HepG2 (cell line): Measurements from ENCODE around the gene FYB2. TPM values are rescaled to one million over a fixed set of nuclear protein-coding genes. Genes with fewer than 3 reads are reported as not detected.

Experiments
- ARID2 ChIP-seq: sonication (generic); formaldehyde crosslinking; IDR thresholded peaks from 2 replicates; pipeline ENCODE4 v1.8.1; 2022; ENCODE audit warnings: mild to moderate bottlenecking, missing genetic modification reagents, borderline replicate concordance
- ATM ChIP-seq: fragments of 450-650 bp; IDR thresholded peaks from 2 replicates; pipeline ENCODE4 v1.7.1; 2017; ENCODE audit warnings: mild to moderate bottlenecking, borderline replicate concordance
- ESRRA ChIP-seq: sonication (generic); formaldehyde crosslinking; IDR thresholded peaks from 2 replicates; pipeline ENCODE4 v1.5.1; 2020; ENCODE audit warnings: mild to moderate bottlenecking, low read depth, missing genetic modification reagents
- FOXP1 ChIP-seq, 2 experiments: fragments of 450-650 bp in 1 of 2; IDR thresholded peaks; 2 replicates each; pipeline ENCODE4 v1.6.1; 2017 to 2018; ENCODE audit warnings: antibody characterized with exemption in 1 of 2
- GATA4 ChIP-seq: sonication (generic); IDR thresholded peaks from 2 replicates; pipeline ENCODE4 v1.6.1; 2016; ENCODE audit warnings: antibody characterized with exemption, low read depth, borderline replicate concordance
- HES4 ChIP-seq: sonication (generic); formaldehyde crosslinking; IDR thresholded peaks from 2 replicates; pipeline ENCODE4 v1.9.0; 2021; ENCODE audit warnings: mild to moderate bottlenecking, missing genetic modification reagents, borderline replicate concordance
- HINFP ChIP-seq: sonication (generic); formaldehyde crosslinking; IDR thresholded peaks from 2 replicates; pipeline ENCODE4 v1.4.0; 2020; ENCODE audit warnings: low read depth, mild to moderate bottlenecking, missing genetic modification reagents
- HNF4A ChIP-seq: sonication (generic); formaldehyde crosslinking; IDR thresholded peaks from 2 replicates; pipeline ENCODE4 v1.4.0; 2020; ENCODE audit warnings: missing genetic modification reagents
- IRF2 ChIP-seq: IDR thresholded peaks from 2 replicates; pipeline ENCODE4 v1.6.1; 2018; ENCODE audit warnings: missing genetic modification reagents, missing compliant biosample characterization
- KDM2A ChIP-seq: sonication (generic); formaldehyde crosslinking; IDR thresholded peaks from 2 replicates; pipeline ENCODE4 v1.4.0; 2020; ENCODE audit warnings: low read depth, missing genetic modification reagents, borderline replicate concordance
- LRRFIP1 ChIP-seq: sonication (generic); formaldehyde crosslinking; conservative IDR thresholded peaks from 2 replicates; pipeline ENCODE4 v1.4.0; 2020; ENCODE audit warnings: missing genetic modification reagents
- MZF1 ChIP-seq: sonication (generic); formaldehyde crosslinking; IDR thresholded peaks from 2 replicates; pipeline ENCODE4 v1.8.1; 2023; ENCODE audit warnings: mild to moderate bottlenecking, missing genetic modification reagents, borderline replicate concordance
- NCOR1 ChIP-seq: fragments of 200-600 bp; sonication (generic); IDR thresholded peaks from 2 replicates; pipeline ENCODE4 v1.7.0; 2017; ENCODE audit warnings: antibody characterized with exemption, low read length, borderline replicate concordance
- NR2F6 ChIP-seq, 2 experiments: IDR thresholded peaks; 2 replicates each; pipeline ENCODE4 v1.6.1; 2016; ENCODE audit warnings: antibody characterized with exemption in 1 of 2, mild to moderate bottlenecking in 1 of 2
- POLR2G ChIP-seq: fragments of 200-400 bp; formaldehyde crosslinking; IDR thresholded peaks from 2 replicates; pipeline ENCODE4 v1.6.1; 2018; ENCODE audit warnings: mild to moderate bottlenecking, low read depth, low read length, moderate library complexity
- ZFAT ChIP-seq: sonication (generic); formaldehyde crosslinking; conservative IDR thresholded peaks from 2 replicates; pipeline ENCODE4 v1.8.1; 2023; ENCODE audit warnings: missing genetic modification reagents, inconsistent platforms
- ZNF335 ChIP-seq: sonication (generic); formaldehyde crosslinking; IDR thresholded peaks from 2 replicates; pipeline ENCODE4 v1.4.0; 2020; ENCODE audit warnings: missing genetic modification reagents
- ZSCAN22 ChIP-seq: sonication (generic); formaldehyde crosslinking; IDR thresholded peaks from 2 replicates; pipeline ENCODE4 v1.4.0; 2020; ENCODE audit warnings: mild to moderate bottlenecking, missing genetic modification reagents
- polyA plus RNA-seq, 8 experiments: library from polyadenylated mRNA; depleted of rRNA in 3 of 8; stranded (reverse) in 7 of 8; unstranded in 1 of 8; fragments of >200 nt; fragmentation: Illumina TruSeq in 4 of 8; extraction: Trizol in 4 of 8; gene quantifications; 2 replicates each; pipeline versions ENCODE4 v1.2.1 to v1.2.3, GENCODE V29; 2011 to 2016; ENCODE audit warnings: low read depth in 4 of 8, missing spikeins in 1 of 8, mixed read lengths in 1 of 8; ENCODE audit not compliant: insufficient read depth in 1 of 8
- total RNA-seq, 5 experiments: library from RNA; depleted of rRNA; stranded (reverse); fragments of >200 nt; fragmentation: Illumina TruSeq; extraction: Trizol; gene quantifications; 2 replicates each; pipeline ENCODE4 v1.2.3, GENCODE V29; 2016; ENCODE audit warnings: low read depth in 1 of 5
- TF ChIP-seq, protein P1 (sequence below): conservative IDR thresholded peaks from 2 replicates; pipeline ENCODE4 v1.6.1; 2018; ENCODE audit warnings: missing genetic modification reagents
- TF ChIP-seq, protein P2 (sequence below): sonication (generic); formaldehyde crosslinking; IDR thresholded peaks from 2 replicates; pipeline ENCODE4 v1.8.1; 2023; ENCODE audit warnings: missing genetic modification reagents, mild to moderate bottlenecking, borderline replicate concordance
- TF ChIP-seq, protein P3 (sequence below): sonication (generic); formaldehyde crosslinking; IDR thresholded peaks from 2 replicates; pipeline ENCODE4 v1.4.0; 2020; ENCODE audit warnings: missing genetic modification reagents

Gene FYB2
- total and polyA plus RNA-seq, 2 of the 13 experiments (the other 11 are each of a cell fraction or from before 2014, with no cell fraction given), result 1.2 to 2.7 TPM

DNA sequence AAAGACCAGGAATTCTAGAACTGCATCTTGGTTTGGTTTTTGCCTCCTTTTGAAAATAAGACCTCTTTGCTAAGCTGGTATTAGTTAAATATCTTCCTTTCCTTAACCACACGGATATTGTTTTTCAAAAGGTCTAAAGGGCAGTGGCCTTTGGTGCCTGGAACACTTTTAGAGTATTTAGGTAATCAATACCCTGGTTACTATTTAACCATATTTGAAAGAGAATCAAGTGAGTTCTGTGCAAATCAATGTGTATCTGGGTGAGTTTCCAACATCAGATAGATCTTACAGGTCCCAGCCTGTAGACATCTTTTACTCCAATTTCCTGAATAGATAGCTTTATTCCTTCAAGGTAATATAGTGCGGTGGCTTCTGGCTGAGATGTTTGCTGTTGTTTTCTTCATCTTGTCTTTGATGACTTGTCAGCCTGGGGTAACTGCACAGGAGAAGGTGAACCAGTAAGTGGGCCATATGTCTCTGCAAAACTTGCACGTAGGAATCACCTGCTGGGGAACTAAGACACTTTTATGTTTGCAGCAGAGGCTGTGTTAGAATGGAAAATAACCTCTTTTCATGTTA is 35.4 kb upstream of the FYB2 start, which contains the start of gene C8A (continued):
- TF ChIP-seq, protein P1, sequence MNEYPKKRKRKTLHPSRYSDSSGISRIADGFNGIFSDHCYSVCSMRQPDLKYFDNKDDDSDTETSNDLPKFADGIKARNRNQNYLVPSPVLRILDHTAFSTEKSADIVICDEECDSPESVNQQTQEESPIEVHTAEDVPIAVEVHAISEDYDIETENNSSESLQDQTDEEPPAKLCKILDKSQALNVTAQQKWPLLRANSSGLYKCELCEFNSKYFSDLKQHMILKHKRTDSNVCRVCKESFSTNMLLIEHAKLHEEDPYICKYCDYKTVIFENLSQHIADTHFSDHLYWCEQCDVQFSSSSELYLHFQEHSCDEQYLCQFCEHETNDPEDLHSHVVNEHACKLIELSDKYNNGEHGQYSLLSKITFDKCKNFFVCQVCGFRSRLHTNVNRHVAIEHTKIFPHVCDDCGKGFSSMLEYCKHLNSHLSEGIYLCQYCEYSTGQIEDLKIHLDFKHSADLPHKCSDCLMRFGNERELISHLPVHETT (CRISPR knock-in tag), result 0 out of 2 replicates have a peak, but pooled peaks have one; percentile 24
- TF ChIP-seq ZSCAN22 (no peak), ATM (no peak), HINFP (CRISPR knock-in tag) (no peak), ZFAT (CRISPR knock-in tag) (no peak), POLR2G (peak; percentile 74), IRF2 (CRISPR knock-in tag) (peak; percentile 61; the same call in 1 of the 2 replicates), LRRFIP1 (no peak), HNF4A (CRISPR knock-in tag) (peak; percentile 92), MZF1 (no peak), HES4 (no peak), ARID2 (CRISPR knock-in tag) (no peak), NCOR1 (peak; percentile 99), GATA4 (peak; percentile 42; the same call in 1 of the 2 replicates), FOXP1 (IDR thresholded peaks at IDR 0.05) (no peak), FOXP1 (CRISPR knock-in tag; IDR thresholded peaks at IDR 0.05) (peak; percentile 70), KDM2A (CRISPR knock-in tag) (no peak), ZNF335 (no peak), ESRRA (CRISPR knock-in tag) (no peak), NR2F6 (IDR thresholded peaks at IDR 0.05) (peak; percentile 99), NR2F6 (CRISPR knock-in tag; IDR thresholded peaks at IDR 0.05) (peak; percentile 97)
- TF ChIP-seq, protein P2, sequence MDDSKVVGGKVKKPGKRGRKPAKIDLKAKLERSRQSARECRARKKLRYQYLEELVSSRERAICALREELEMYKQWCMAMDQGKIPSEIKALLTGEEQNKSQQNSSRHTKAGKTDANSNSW (CRISPR knock-in tag), result no peak
- TF ChIP-seq, protein P3, sequence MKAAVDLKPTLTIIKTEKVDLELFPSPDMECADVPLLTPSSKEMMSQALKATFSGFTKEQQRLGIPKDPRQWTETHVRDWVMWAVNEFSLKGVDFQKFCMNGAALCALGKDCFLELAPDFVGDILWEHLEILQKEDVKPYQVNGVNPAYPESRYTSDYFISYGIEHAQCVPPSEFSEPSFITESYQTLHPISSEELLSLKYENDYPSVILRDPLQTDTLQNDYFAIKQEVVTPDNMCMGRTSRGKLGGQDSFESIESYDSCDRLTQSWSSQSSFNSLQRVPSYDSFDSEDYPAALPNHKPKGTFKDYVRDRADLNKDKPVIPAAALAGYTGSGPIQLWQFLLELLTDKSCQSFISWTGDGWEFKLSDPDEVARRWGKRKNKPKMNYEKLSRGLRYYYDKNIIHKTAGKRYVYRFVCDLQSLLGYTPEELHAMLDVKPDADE (CRISPR knock-in tag), result no peak
